GM12891 (cell line): Measurements from ENCODE around the gene TASOR. TPM values are rescaled to one million over a fixed set of nuclear protein-coding genes. Genes with fewer than 3 reads are reported as not detected.
"Not testable (repeated sequence)": the region's sequence is repeated elsewhere in the genome, so short reads cannot be mapped to it uniquely, and the experiment has no call there.

Experiments used
- DNase-seq: peaks from one replicate; pipeline ENCODE4 v3.0.0; 2011; ENCODE audit warnings: low spot score; ENCODE audit not compliant: insufficient read length
- FAIRE-seq: peaks from 2 replicates; lab custom pipeline; 2011; peaks lifted over from hg19 to GRCh38; lab: Jason Lieb, UNC
- PAX5 ChIP-seq: IDR thresholded peaks from 2 replicates; pipeline ENCODE4 v1.6.1; 2011; ENCODE audit warnings: low read length, moderate library complexity, mild to moderate bottlenecking; ENCODE audit not compliant: insufficient read depth, severe bottlenecking
- POLR2A ChIP-seq: IDR thresholded peaks from 2 replicates; pipeline ENCODE4 v1.6.1; 2011; ENCODE audit warnings: low read depth, low read length, control low read depth
- POLR2AphosphoS5 ChIP-seq: IDR thresholded peaks from 2 replicates; pipeline ENCODE4 v1.6.1; 2011; ENCODE audit warnings: low read depth, low read length, control low read depth
- POU2F2 ChIP-seq: IDR thresholded peaks from 2 replicates; pipeline ENCODE4 v1.6.1; 2011; ENCODE audit warnings: low read depth, mild to moderate bottlenecking, control low read depth, low read length, moderate library complexity
- SPI1 ChIP-seq: IDR thresholded peaks from 2 replicates; pipeline ENCODE4 v1.6.1; 2011; ENCODE audit warnings: low read depth, low read length, control low read depth
- TAF1 ChIP-seq: IDR thresholded peaks from 2 replicates; pipeline ENCODE4 v1.6.1; 2011; ENCODE audit warnings: low read depth, low read length, control low read depth
- polyA plus RNA-seq: library from polyadenylated mRNA; unstranded; fragments of >200 nt; gene quantifications from one replicate; pipeline ENCODE4 v1.2.1, GENCODE V29; 2012; ENCODE audit warnings: low read depth, missing spikeins, inconsistent platforms; ENCODE audit not compliant: missing spikeins

The TASOR gene, protein sequence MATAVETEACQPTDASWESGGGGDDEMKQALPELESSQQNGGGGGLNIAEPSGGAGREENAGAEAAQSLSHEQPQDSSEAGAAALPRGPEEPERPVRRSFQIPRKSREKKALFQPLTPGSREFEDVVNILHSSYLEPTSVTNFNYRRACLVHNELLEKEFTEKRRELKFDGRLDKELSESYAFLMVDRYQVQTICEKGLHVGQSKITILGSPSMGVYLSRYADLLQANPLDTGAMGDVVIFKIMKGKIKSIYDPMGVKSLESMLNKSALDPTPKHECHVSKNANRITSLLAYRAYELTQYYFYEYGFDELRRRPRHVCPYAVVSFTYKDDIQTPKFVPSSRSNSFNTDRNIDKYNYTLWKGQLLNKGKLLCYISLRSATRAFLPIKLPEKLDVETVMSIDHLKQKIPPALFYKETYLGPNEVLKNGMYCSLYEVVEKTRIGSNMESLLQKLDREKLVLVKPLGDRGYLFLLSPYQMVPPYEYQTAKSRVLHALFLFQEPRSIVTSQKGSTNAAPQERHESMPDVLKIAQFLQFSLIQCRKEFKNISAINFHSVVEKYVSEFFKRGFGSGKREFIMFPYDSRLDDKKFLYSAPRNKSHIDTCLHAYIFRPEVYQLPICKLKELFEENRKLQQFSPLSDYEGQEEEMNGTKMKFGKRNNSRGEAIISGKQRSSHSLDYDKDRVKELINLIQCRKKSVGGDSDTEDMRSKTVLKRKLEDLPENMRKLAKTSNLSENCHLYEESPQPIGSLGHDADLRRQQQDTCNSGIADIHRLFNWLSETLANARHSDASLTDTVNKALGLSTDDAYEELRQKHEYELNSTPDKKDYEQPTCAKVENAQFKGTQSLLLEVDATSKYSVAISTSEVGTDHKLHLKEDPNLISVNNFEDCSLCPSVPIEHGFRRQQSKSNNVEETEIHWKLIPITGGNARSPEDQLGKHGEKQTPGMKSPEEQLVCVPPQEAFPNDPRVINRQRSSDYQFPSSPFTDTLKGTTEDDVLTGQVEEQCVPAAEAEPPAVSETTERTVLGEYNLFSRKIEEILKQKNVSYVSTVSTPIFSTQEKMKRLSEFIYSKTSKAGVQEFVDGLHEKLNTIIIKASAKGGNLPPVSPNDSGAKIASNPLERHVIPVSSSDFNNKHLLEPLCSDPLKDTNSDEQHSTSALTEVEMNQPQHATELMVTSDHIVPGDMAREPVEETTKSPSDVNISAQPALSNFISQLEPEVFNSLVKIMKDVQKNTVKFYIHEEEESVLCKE (N-terminal part only)
- polyA plus RNA-seq: 32.0 TPM

DNA sequence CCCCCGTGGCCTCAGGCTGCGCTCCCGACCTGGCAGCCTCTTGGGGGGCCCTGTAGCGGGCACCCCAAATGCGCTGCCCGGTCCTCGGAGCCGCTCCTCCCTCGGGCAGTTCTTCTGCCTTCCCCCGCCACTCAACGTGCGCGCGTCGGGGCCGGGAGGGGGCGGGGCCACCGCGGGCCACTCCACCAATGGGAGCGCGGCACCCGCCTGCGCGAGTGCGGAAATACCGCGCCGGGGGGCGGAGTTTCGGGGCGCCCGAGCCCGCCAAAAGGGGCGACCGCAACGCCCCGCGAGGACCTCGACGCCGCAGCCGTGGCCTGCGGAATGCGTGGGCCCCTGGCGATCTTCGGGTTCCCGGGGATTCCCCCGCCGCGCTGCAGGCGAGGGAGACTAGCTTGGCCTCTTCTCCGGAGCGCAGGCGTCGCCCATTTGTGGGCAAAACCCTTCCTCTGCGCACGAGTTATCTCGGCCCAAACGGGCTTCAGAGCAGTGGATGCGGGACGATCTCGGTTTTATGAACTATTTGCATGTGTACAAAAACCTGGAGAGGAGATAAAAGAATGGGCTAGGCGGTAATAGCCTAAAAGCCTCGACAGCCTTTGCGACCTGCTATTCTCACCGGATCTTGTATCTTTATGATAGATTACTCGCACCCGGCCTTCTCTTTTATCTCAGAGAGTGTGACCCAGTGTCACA lies at the start of gene TASOR:
TASOR (minus strand) TSS at position 144 of the 696 bp plus-strand sequence. CDS start 259 bp downstream, outside the sequence.
- peak; percentile 87 for DNase-seq
- FAIRE-seq: peak; percentile 93
- peak; percentile 55 for TF ChIP-seq POLR2AphosphoS5
- TF ChIP-seq TAF1: no peak

DNA sequence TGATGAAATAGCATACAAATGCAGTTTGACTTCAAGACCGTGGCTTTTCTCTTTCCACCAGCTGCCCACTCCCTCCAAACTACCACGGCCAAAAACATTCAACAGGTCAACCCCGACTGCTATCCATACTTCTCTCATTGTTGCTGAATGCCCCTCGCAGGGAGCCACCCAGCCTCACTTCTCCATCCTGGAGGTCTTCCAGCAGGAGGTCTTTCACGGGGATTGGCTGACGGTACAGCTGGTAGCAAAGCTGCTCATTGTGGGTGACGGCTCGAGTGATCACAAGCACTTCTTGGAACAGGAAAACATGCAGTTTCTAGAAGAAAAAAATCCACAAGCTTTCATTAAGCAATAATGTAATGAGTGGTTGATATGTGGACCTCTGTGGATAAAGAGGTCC lies 49.0 kb upstream of the TASOR start:
- TF ChIP-seq TAF1 (no peak), POLR2A (no peak), PAX5 (no peak), POU2F2 (no peak), POLR2AphosphoS5 (no peak), SPI1 (no peak)
- no peak for FAIRE-seq

DNA sequence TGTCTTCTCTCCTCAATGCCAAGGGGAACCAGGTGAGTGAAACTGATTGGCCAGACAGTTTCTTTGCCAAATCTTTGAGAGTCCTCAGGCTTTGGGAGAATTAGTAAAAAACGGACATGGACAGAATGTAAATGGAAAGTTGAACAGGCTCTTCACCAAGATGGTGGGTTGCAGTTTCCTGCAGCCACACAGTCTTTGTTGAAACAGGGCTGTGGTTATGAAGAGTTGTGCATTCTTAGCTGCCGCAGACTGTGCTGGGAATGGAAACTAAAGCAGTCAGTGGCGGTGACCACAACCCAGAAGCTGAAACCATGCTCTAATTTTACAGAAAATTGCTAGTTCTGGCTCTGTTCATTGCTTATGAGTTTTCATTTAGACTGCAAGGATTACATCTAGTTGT lies 42.1 kb upstream of the TASOR start:
- TF ChIP-seq POU2F2 (peak; percentile 75; the same call in 1 of the 2 replicates), POLR2AphosphoS5 (no peak), SPI1 (0 out of 2 replicates have a peak, but pooled peaks have one; percentile 4), TAF1 (no peak)
- FAIRE-seq (peak; percentile 99), DNase-seq (peak; percentile 51)

More for the DNA sequence above, 49.0 kb upstream of the TASOR start:
- no peak for DNase-seq

- FAIRE-seq (no peak), DNase-seq (no peak)
- TF ChIP-seq POLR2A (no peak), TAF1 (no peak), POLR2AphosphoS5 (no peak), POU2F2 (no peak), PAX5 (no peak), SPI1 (no peak)
Observed at GRCh38 chr3:56724676-56725075, 41.6 kb upstream of the TASOR start.

- FAIRE-seq: peak; percentile 16
- TF ChIP-seq TAF1 (no peak), POU2F2 (no peak), POLR2A (no peak), POLR2AphosphoS5 (no peak), PAX5 (no peak), SPI1 (no peak)
- DNase-seq: no peak
Observed at GRCh38 chr3:56720849-56721248, 37.8 kb upstream of the TASOR start.

GRCh38 chr3:56718809-56719208 lies 35.7 kb upstream of the TASOR start:
- not testable (repeated sequence) for FAIRE-seq

DNA sequence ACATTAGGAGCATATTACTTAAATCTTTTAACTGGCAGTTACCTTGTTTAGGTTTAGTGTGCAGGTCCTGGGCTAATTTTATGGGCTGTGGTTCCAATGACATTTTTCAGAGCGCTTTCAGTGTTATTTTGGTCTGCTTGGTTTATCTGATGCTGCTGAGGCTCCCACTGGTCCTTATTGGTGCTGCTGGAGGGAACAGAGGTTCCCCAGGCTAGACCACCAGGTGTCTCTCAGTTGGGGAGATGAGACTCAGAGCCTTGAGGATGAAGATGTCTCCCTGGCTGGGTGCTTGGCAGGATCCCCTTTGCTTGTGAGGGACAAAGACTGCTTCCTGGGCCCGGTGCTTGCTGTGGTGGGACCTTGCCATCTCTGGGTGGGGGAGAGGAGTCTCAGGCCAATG lies 28.3 kb upstream of the TASOR start:
- DNase-seq (no peak), FAIRE-seq (no peak)
- no peak for TF ChIP-seq POU2F2
- no peak for TF ChIP-seq POLR2AphosphoS5
- no peak for TF ChIP-seq SPI1
- TF ChIP-seq TAF1: no peak
- TF ChIP-seq POLR2A: no peak
- no peak for TF ChIP-seq PAX5

More at GRCh38 chr3:56718809-56719208, 35.7 kb upstream of the TASOR start:
- DNase-seq: not testable (repeated sequence)

- DNase-seq, FAIRE-seq: not testable (repeated sequence)
Observed at GRCh38 chr3:56707412-56707811, 24.3 kb upstream of the TASOR start.

DNA sequence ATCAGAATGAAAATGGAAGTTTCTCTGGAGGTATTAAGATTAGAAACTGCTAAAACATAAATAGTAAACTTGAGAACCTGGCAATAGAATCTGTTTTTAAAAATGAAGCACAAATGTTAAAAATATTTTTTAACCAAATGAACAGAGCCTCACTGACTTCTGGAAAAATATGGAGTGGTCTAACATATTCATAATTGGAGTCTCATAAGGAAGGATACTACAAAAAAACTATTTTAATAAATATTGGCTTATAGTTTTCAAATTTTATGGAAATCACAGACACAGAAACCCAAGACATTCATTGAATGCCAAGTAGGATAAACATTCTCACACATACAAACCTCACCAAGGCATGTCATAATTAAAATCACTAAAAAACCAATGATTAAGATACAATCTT lies 23.6 kb upstream of the TASOR start:
- DNase-seq (no peak), FAIRE-seq (no peak)

More for the DNA sequence above, 23.6 kb upstream of the TASOR start:
- TF ChIP-seq POLR2AphosphoS5 (no peak), TAF1 (no peak), SPI1 (no peak), POLR2A (no peak), PAX5 (no peak), POU2F2 (no peak)
